ENCODE results near the gene MXRA7.
"Not testable (repeated sequence)": the region's sequence is repeated elsewhere in the genome, so short reads cannot be mapped to it uniquely, and the experiment has no call there.

Gene MXRA7

GRCh38 chr17:76714822-76715495 lies 4.2 kb upstream of the MXRA7 start:
- peak; percentile 87 for DNase-seq

- DNase-seq, result no peak
Measured at GRCh38 chr17:76714336-76714735, 3.6 kb upstream of the MXRA7 start.

GRCh38 chr17:76713765-76714164 lies 3.0 kb upstream of the MXRA7 start:
- DNase-seq, result no peak

GRCh38 chr17:76712321-76712720 lies 1.6 kb upstream of the MXRA7 start:
- not testable (repeated sequence) for DNase-seq

GRCh38 chr17:76709951-76710862 lies 558 bp downstream of the MXRA7 start:
- DNase-seq, result not testable (repeated sequence)

GRCh38 chr17:76709077-76709950 lies 1.5 kb downstream of the MXRA7 start:
- no peak for DNase-seq

GRCh38 chr17:76707985-76708807 lies 2.6 kb downstream of the MXRA7 start:
- DNase-seq, result no peak

GRCh38 chr17:76706817-76707216 lies 3.9 kb downstream of the MXRA7 start:
- DNase-seq, result no peak

- no peak for DNase-seq
Measured at GRCh38 chr17:76704805-76705204, 6.0 kb downstream of the MXRA7 start.

GRCh38 chr17:76702941-76703637 lies 7.7 kb downstream of the MXRA7 start:
- no peak for DNase-seq

- DNase-seq, result no peak
Measured at GRCh38 chr17:76702076-76702475, 8.7 kb downstream of the MXRA7 start.

GRCh38 chr17:76701471-76701967 lies 9.2 kb downstream of the MXRA7 start:
- no peak for DNase-seq

GRCh38 chr17:76700617-76701470 lies 9.9 kb downstream of the MXRA7 start:
- DNase-seq, result no peak

- DNase-seq, result no peak
Measured at GRCh38 chr17:76700270-76700616, 10.5 kb downstream of the MXRA7 start.

- not testable (repeated sequence) for DNase-seq
Measured at GRCh38 chr17:76698466-76698977, 12.2 kb downstream of the MXRA7 start.

- DNase-seq, result no peak
Measured at GRCh38 chr17:76697702-76698465, 12.9 kb downstream of the MXRA7 start.

GRCh38 chr17:76696763-76697701 lies 13.7 kb downstream of the MXRA7 start:
- no peak for DNase-seq

Measured in activated CD4-positive, alpha-beta T cell treated with anti-CD3 and anti-CD28 coated beads for 48 hours (primary cell).